Endothelial cell (in vitro differentiated cells): ENCODE data around the gene ALDH3A2. TPM values are rescaled to one million over a fixed set of nuclear protein-coding genes. Genes with fewer than 3 reads are reported as not detected.
A peak's percentile ranks its signal among the peaks of the same experiment; 100 is the strongest.
"Not testable (repeated sequence)": the region's sequence is repeated elsewhere in the genome, so short reads cannot be mapped to it uniquely, and the experiment has no call there.

Experiments used
- DNase-seq: peaks from one replicate; pipeline ENCODE4 v3.0.0; 2021; ENCODE audit warnings: low spot score
- H3K27ac Mint-ChIP-seq: one replicate; pipeline ENCODE4 v1.8.0; 2021; ENCODE audit warnings: mixed read lengths, inconsistent platforms; ENCODE audit not compliant: unreplicated experiment
- H3K27me3 Mint-ChIP-seq: one replicate; pipeline ENCODE4 v1.8.0; 2021; ENCODE audit warnings: mild to moderate bottlenecking, moderate library complexity, mixed read lengths, inconsistent platforms; ENCODE audit not compliant: unreplicated experiment
- H3K36me3 Mint-ChIP-seq: one replicate; pipeline ENCODE4 v1.8.0; 2021; ENCODE audit warnings: mild to moderate bottlenecking, low read depth, mixed read lengths, inconsistent platforms; ENCODE audit not compliant: unreplicated experiment
- H3K4me1 Mint-ChIP-seq: one replicate; pipeline ENCODE4 v1.8.0; 2021; ENCODE audit warnings: mild to moderate bottlenecking, mixed read lengths, inconsistent platforms; ENCODE audit not compliant: unreplicated experiment
- H3K4me3 Mint-ChIP-seq: one replicate; pipeline ENCODE4 v1.8.0; 2021; ENCODE audit warnings: mild to moderate bottlenecking, mixed read lengths, inconsistent platforms; ENCODE audit not compliant: unreplicated experiment
- H3K9me3 Mint-ChIP-seq: one replicate; pipeline ENCODE4 v1.8.0; 2021; ENCODE audit warnings: mixed read lengths, inconsistent platforms; ENCODE audit not compliant: unreplicated experiment
- total RNA-seq: library from RNA; stranded (reverse); fragmentation: NEBNext Ultra II Directional; extraction: Animal tissue kit (Norgen Biotek cat#: 25700); gene quantifications from one replicate; pipeline ENCODE4 v1.2.1, GENCODE V29; 2021; ENCODE audit not compliant: unreplicated experiment
- TF ChIP-seq, protein P1 (sequence below): fragments of 200-600 bp; sonication (generic); IDR thresholded peaks from one replicate; pipeline ENCODE4 v1.5.0; 2021; ENCODE audit warnings: antibody characterized with exemption; ENCODE audit not compliant: unreplicated experiment

Gene ALDH3A2
- total RNA-seq, 1 donor from 2014 or later = 21.0 TPM

DNA sequence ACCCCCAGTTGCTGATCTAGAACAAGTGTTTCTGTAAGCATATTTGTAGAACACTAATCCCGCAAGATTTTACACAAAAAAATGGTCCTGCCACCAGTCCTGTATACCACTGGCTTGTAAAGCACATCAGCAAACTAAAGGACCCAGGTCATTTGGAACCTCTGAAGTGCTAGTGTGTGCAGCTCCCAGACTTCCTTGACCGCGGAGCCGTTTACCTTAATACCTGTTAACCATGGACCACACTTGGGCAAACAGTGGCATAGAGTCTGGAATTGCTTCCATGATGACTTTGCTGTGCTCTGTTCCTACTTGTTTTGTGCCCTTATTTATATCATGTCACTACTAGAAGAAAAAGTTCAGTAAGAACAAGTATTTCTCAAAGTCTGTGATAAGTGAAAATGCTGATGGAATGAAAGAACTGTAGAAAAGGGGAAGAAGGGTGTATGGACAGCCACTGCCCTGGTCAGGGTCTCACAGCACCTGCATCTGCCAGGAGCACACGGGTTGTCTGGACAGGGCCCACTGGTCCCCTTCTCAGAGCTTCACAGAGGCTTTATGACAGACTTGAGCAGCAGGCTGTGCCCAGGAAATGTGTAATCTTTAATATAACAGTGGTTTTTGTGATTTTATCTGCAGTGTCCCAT lies 29.3 kb downstream of the ALDH3A2 start:
- peaks cover 8% of the 10 kb centered on the region for H3K9me3 Mint-ChIP-seq

DNA sequence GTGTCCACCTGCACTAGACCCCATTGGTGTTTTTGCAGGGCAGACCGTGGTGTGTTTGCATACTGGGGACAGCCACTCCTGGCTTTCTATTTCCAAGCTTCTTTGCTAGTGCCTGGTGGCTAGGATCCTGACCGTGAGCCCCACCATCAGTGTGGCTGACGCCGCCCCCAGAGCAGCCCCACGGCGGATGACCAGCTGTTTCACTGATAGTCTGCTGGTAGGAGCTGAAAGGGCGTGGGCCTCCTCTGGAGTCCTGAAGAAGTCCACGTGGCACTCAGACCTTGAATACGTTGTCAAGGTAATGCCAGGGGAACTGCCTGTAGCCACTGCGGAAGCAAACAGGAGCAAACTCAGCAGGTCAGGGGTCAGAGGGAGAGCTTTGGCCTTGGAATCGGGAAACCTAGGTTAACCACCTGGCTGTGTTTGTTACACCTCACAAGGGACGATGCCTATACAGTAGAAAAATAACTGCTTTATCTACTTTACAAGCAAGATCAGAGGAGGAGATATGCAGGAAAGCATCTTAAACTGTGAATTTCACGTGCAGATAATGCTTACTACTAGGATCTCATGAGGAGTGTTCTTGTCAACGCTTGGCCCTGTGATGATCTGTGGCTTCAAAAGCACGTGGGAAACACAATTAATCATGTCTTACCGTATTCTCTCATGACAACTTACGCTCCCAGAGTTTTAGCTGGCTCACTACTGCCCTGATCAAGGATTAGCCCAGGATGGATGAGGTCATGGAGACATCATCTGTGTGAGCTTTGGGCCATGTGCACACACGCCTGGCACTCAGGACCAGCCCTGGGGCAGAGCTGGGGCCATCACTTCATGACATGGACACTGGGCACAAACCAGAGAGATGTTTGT lies 30.3 kb downstream of the ALDH3A2 start:
- DNase-seq = no peak
- TF ChIP-seq, protein P1, sequence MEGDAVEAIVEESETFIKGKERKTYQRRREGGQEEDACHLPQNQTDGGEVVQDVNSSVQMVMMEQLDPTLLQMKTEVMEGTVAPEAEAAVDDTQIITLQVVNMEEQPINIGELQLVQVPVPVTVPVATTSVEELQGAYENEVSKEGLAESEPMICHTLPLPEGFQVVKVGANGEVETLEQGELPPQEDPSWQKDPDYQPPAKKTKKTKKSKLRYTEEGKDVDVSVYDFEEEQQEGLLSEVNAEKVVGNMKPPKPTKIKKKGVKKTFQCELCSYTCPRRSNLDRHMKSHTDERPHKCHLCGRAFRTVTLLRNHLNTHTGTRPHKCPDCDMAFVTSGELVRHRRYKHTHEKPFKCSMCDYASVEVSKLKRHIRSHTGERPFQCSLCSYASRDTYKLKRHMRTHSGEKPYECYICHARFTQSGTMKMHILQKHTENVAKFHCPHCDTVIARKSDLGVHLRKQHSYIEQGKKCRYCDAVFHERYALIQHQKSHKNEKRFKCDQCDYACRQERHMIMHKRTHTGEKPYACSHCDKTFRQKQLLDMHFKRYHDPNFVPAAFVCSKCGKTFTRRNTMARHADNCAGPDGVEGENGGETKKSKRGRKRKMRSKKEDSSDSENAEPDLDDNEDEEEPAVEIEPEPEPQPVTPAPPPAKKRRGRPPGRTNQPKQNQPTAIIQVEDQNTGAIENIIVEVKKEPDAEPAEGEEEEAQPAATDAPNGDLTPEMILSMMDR = no peak
- Mint-ChIP-seq H3K36me3 (peaks cover 51% of the 10 kb centered on the region), H3K9me3 (peaks cover 8% of the 10 kb centered on the region), H3K4me1 (no peaks in the 10 kb centered on the region), H3K27ac (no peak overlapping the region), H3K4me3 (peak overlapping the region; percentile 66), H3K27me3 (peaks cover 2% of the 10 kb centered on the region)

More for the DNA sequence above, 29.3 kb downstream of the ALDH3A2 start:
- Mint-ChIP-seq H3K27ac (no peak overlapping the region), H3K27me3 (peaks cover 2% of the 10 kb centered on the region), H3K36me3 (peaks cover 44% of the 10 kb centered on the region), H3K4me1 (no peaks in the 10 kb centered on the region), H3K4me3 (peak overlapping the region; percentile 56)
- TF ChIP-seq, protein P1 = no peak
- no peak for DNase-seq

DNA sequence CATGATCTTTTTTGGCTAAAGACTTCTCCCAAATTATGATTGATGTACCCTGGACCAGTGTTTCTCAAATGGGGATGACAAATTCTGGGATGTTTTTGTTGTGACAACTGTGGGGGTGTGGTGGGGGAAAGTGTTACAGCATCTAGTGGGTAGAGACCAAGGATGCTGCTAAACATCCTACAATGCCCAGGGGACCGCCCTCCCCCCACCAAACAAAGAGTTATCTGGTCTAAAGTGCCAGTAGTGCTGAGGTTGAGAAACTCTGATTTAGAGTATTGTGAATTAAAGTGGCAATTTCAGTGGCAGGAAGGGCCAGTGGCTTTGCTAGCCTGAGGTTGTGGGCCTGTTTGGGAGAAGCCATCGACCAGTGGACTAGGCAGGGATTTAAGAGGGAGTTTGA lies 34.6 kb downstream of the ALDH3A2 start:
- TF ChIP-seq, protein P1 = no peak
- Mint-ChIP-seq H3K36me3 (peaks cover 26% of the 10 kb centered on the region), H3K27ac (peak overlapping the region; percentile 10), H3K4me3 (no peak overlapping the region), H3K9me3 (peaks cover under 1% of the 10 kb centered on the region), H3K4me1 (no peaks in the 10 kb centered on the region), H3K27me3 (peaks cover 3% of the 10 kb centered on the region)
- DNase-seq = no peak

DNA sequence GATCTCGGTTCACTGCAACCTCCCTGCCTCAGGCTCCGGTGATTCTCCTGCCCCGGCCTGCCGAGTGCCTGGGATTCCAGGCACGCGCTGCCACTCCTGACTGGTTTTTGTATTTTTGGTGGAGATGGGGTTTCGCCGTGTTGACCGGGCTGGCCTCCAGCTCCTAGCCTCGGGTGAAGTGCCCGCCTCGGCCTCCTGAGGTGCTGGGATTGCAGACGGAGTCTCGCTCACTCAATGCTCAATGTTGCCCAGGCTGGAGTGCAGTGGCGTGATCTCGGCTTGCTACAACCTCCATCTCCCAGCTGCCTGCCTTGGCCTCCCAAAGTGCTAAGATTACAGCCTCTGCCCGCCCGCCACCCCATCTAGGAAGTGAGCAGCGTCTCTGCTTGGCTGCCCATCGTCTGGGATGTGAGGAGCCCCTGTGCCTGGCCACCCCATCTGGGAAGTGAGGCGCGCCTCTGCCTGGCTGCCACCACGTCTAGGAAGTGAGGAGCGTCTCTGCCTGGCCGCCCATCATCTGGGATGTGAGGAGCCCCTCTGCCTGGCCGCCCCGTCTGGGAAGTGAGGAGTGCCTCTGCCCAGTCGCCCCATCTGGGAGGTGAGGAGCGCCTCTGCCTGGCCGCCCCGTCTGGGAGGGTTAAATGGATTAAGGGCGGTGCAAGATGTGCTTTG lies 36.5 kb downstream of the ALDH3A2 start:
- H3K36me3 Mint-ChIP-seq = peaks cover 10% of the 10 kb centered on the region
- not testable (repeated sequence) for H3K4me1 Mint-ChIP-seq, H3K27ac Mint-ChIP-seq, DNase-seq, H3K4me3 Mint-ChIP-seq, H3K9me3 Mint-ChIP-seq, H3K27me3 Mint-ChIP-seq

DNA sequence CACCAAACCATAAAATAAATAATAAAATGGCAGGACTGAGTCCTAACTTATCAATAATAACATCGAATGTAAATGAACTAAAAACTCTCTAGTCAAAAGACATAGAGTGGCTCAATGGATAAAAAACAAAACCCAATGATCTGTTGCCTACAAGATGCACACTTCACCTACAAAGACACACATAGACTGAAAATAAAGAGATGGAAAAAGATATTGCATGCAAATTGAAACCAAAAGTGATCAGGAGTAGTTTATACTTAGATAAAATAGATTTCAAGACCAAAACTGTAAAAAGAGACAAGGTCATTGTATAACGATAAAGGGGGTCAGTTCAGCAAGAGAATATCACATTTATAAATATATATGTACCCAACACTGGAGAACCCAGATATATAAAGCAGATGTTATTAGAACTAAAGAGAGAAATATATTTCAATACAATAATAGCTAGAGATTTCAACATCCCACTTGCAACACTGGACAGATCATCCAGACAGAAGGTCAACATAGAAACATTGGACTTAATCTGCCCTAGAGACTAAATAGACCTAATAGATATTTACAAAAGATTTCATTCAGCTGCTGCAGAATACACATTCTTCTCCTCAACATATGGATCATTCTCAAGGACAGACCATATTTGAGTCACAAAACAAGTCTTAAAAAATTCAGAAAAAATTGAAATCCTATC lies 38.0 kb downstream of the ALDH3A2 start:
- Mint-ChIP-seq H3K27me3 (peaks cover 3% of the 10 kb centered on the region), H3K27ac (no peak overlapping the region), H3K36me3 (peaks cover 10% of the 10 kb centered on the region), H3K4me3 (no peak overlapping the region), H3K4me1 (no peaks in the 10 kb centered on the region), H3K9me3 (no peaks in the 10 kb centered on the region)
- TF ChIP-seq, protein P1 = no peak
- DNase-seq = no peak
